T-cell (primary cell): ENCODE results near the gene TCERG1L. TPM values are rescaled to one million over a fixed set of nuclear protein-coding genes. Genes with fewer than 3 reads are reported as not detected.
A peak's percentile ranks its signal among the peaks of the same experiment; 100 is the strongest.

Source experiments
- ATAC-seq, 4 experiments: fragments of 200-7000 bp in 3 of 4; fragments of 150-1000 bp in 1 of 4; cut with Tn5 transposase; replicated peaks in 1 of 4; 1 replicate in 3 of 4; 2 replicates in 1 of 4; pipeline ENCODE4 v1.10.0; 2021; ENCODE audit warnings: moderate library complexity in 3 of 4, mild to moderate bottlenecking in 2 of 4, moderate number of reproducible peaks in 1 of 4
- CTCF ChIA-PET, 2 donors: fragments of 300-600 bp; sonication (Branson Sonifier 250); formaldehyde crosslinking; loops; one replicate each; lab custom pipeline; 2022; ENCODE audit warnings: antibody characterized with exemption in 2 of 2; lab: Charles Lee
- POLR2A ChIA-PET, 2 donors: fragments of 300-600 bp; sonication (Branson Sonifier 250); formaldehyde crosslinking; loops; one replicate each; lab custom pipeline; 2022; ENCODE audit warnings: antibody characterized with exemption in 2 of 2; lab: Charles Lee
- DNase-seq, 35 experiments: peaks; one replicate each; pipeline versions ENCODE4 v3.0.0 to v3.0.0-alpha.2; 2013 to 2023
- H3K27ac ChIP-seq: one replicate; pipeline ENCODE4 v1.5.1; 2013; ENCODE audit warnings: low read length
- H3K27me3 ChIP-seq, 2 experiments: replicated peaks in 1 of 2; 1 replicate in 1 of 2; 2 replicates in 1 of 2; pipeline versions ENCODE4 v1.6.1 to v1.7.0; 2013; ENCODE audit warnings: low read length in 1 of 2, mixed read lengths in 1 of 2; ENCODE audit not compliant: control insufficient read depth in 2 of 2, insufficient read depth in 2 of 2; ENCODE audit errors: extremely low read depth in 1 of 2
- H3K36me3 ChIP-seq, 2 donors: 1 replicate in 1 of 2; 2 replicates in 1 of 2; pipeline versions ENCODE4 v1.6.1 to v1.7.0; 2013; ENCODE audit warnings: low read length in 1 of 2; ENCODE audit not compliant: control insufficient read depth in 2 of 2, insufficient read depth in 1 of 2; ENCODE audit errors: extremely low read depth in 1 of 2
- H3K4me1 ChIP-seq, 2 experiments: 1 replicate in 1 of 2; 2 replicates in 1 of 2; pipeline versions ENCODE4 v1.6.1 to v1.7.0; 2013; ENCODE audit warnings: low read length in 2 of 2, mixed read lengths in 1 of 2; ENCODE audit not compliant: insufficient read depth in 2 of 2, control insufficient read depth in 1 of 2; ENCODE audit errors: extremely low read depth in 1 of 2
- H3K4me3 ChIP-seq, 2 donors: 1 replicate in 1 of 2; 2 replicates in 1 of 2; pipeline versions ENCODE4 v1.5.1 to v1.7.0; 2013; ENCODE audit warnings: mild to moderate bottlenecking in 2 of 2, low read length in 1 of 2, moderate library complexity in 1 of 2; ENCODE audit not compliant: control insufficient read depth in 1 of 2; ENCODE audit errors: extremely low read depth in 1 of 2
- H3K9me3 ChIP-seq: 2 replicates; pipeline ENCODE4 v1.7.0; 2013
- H3K27ac Mint-ChIP-seq, 2 donors: one replicate each; pipeline ENCODE4 v1.8.0; 2020 to 2021; ENCODE audit warnings: mild to moderate bottlenecking in 2 of 2, mixed read lengths in 2 of 2
- H3K27me3 Mint-ChIP-seq, 2 donors: one replicate each; pipeline ENCODE4 v1.8.0; 2021 to 2022; ENCODE audit warnings: mixed read lengths in 2 of 2
- H3K36me3 Mint-ChIP-seq: one replicate; pipeline ENCODE4 v1.8.0; 2021; ENCODE audit warnings: mixed read lengths
- H3K4me1 Mint-ChIP-seq, 3 donors: one replicate each; pipeline ENCODE4 v1.8.0; 2020 to 2022; ENCODE audit warnings: mixed read lengths in 3 of 3, mild to moderate bottlenecking in 1 of 3
- H3K4me3 Mint-ChIP-seq, 3 donors: one replicate each; pipeline ENCODE4 v1.8.0; 2020 to 2022; ENCODE audit warnings: mild to moderate bottlenecking in 3 of 3, mixed read lengths in 3 of 3, moderate library complexity in 3 of 3
- H3K9me3 Mint-ChIP-seq, 3 donors: one replicate each; pipeline ENCODE4 v1.8.0; 2020 to 2022; ENCODE audit warnings: mixed read lengths in 3 of 3
- WGBS: methylation state at CpG from one replicate; pipeline ENCODE4 v1.1.5; 2013; ENCODE audit warnings: missing lambda C conversion rate; ENCODE audit not compliant: insufficient coverage; 5-methylcytosine and 5-hydroxymethylcytosine counted together
- total RNA-seq, 35 experiments: library from RNA in 6 of 35; stranded (reverse) in 6 of 35; fragments of 120-200 nt in 1 of 35; gene quantifications; one replicate each; pipeline versions ENCODE4 v1.2.1 to v1.2.4 and lab custom pipeline; 2013 to 2026

The TCERG1L gene
- total RNA-seq, 5 donors from 2014 or later (not counting 1 experiment from before 2014, with no cell fraction given): 0.13 to 0.29 (median 0.21) TPM; not detected in 1

DNA sequence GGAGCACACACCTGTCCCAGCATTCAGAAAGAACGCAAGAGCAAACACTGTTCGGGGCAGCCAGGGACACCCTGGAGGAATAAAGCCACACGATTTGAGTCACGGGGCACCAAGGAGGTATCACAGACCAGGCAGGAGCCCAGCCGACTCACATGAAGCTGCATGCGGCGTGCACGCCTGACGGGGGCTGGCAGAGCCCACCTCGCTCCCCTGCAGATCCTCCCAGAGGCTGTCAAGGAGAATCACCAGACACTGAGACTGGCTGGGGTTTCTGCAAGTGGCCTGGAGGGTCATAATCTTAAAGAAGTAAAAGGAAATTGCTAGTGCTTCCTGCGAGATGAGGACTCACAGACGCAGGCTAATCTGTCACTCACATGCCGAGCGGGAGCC lies 61.6 kb downstream of the TCERG1L start:
- no peaks in the 10 kb centered on the region for H3K36me3 ChIP-seq
- no peaks in the 10 kb centered on the region for H3K36me3 Mint-ChIP-seq
- no peaks in the 10 kb centered on the region for H3K9me3 ChIP-seq
- 57% methylated on average over 10 of the region's 14 CpGs for WGBS
- H3K4me1 ChIP-seq: no peaks in the 10 kb centered on the region
- H3K27ac Mint-ChIP-seq: no peak overlapping the region
- ChIA-PET POLR2A (no interaction called here), CTCF (no interaction called here)
- no peaks in the 10 kb centered on the region for H3K4me1 Mint-ChIP-seq
- no peak overlapping the region for H3K4me3 Mint-ChIP-seq
- DNase-seq (no peak), ATAC-seq (no peak)
- H3K4me3 ChIP-seq: no peak overlapping the region
- no peaks in the 10 kb centered on the region for H3K9me3 Mint-ChIP-seq
- H3K27ac ChIP-seq: no peak overlapping the region
- H3K27me3 ChIP-seq: peaks cover 0 to 3% of the 10 kb centered on the region in 2 experiments
- H3K27me3 Mint-ChIP-seq: peaks cover 5 to 8% of the 10 kb centered on the region in 2 donors

DNA sequence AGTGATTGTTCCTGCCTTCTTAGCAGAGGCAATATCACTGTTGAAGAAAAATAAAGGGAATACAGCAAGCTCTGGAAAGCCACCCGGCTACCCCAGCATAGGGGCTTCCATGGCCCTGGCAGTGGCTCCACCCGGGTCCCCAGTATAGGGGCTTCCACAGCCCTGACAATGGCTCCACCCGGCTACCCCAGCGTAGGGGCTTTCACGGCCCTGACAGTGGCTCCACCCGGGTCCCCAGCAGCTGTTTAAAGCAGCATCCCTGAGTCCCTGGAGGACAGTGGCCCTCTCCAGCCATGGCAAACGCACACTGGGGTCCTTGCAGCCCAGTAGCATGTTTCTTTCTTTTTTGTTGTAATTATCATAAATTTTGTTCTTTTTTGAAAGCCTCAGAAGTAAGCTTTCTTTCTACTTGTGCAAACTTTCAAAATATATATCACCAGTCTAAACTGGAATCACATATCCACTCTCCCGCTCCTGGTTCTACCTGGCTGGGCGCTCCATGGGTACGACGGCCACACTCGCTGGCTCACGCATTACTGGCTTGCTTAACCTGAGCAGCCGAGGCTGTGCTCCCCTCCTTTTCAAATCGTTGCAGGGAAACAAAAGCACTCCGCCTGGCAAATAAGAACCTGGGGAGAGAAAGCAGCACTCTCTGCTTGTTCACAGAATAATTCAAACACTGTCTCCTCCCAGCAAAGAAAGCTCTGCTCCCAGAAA lies 62.1 kb downstream of the TCERG1L start:
- Mint-ChIP-seq H3K4me1 (no peaks in the 10 kb centered on the region), H3K9me3 (no peaks in the 10 kb centered on the region), H3K36me3 (no peaks in the 10 kb centered on the region), H3K4me3 (no peak overlapping the region), H3K27ac (no peak overlapping the region), H3K27me3 (peaks cover 5 to 8% of the 10 kb centered on the region in 2 donors)
- 92% methylated on average over 6 of the region's 16 CpGs for WGBS
- POLR2A ChIA-PET: no interaction called here
- H3K4me1 ChIP-seq: no peaks in the 10 kb centered on the region
- no peak overlapping the region for H3K4me3 ChIP-seq
- peaks cover 0 to 3% of the 10 kb centered on the region in 2 experiments for H3K27me3 ChIP-seq
- no peaks in the 10 kb centered on the region for H3K9me3 ChIP-seq
- DNase-seq (no peak), ATAC-seq (no peak)
- H3K27ac ChIP-seq: no peak overlapping the region
- CTCF ChIA-PET: no interaction called here
- no peaks in the 10 kb centered on the region for H3K36me3 ChIP-seq

DNA sequence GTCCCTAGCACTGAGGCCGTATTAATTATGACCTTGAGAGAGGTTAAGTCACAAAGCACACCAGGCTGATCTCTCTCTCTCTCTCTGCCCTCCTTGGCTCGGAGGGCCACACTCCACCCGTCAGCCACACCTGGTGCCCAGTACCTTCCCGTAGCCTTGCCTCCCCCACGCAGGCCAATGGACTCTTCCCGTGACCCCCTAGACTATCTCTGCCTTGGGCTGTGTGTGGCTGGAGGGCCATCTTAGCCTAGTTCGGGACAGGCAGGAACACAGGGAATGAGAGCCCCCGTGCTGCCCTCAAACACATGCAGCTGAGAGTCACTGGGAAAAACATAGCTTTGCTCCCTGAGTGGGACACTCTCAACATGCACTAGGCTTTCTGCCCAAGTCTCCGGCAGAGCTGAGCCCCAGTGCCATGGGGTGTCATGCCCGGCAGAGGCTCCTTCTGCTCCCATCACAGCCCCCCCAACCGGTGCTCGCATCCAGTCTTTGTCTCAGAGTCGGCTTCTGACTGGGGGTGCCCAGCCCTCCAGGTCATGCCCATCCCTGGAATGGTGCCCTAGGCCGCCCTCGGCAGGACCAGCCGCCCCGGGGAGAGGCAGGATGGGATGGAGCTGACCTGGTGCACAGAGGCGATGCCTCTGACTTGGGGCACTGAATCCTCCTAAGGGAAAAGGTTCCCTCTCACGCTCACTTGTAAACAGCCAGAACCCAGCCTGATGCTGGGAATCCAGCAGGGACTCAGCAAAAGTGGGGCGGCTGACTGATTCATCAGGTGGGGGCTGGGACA lies 63.0 kb downstream of the TCERG1L start:
- H3K27me3 ChIP-seq: peaks cover 0 to 3% of the 10 kb centered on the region in 2 experiments
- no peak overlapping the region for H3K27ac ChIP-seq
- Mint-ChIP-seq H3K36me3 (no peaks in the 10 kb centered on the region), H3K27me3 (peaks cover 8% of the 10 kb centered on the region in 2 donors), H3K4me1 (no peaks in the 10 kb centered on the region), H3K27ac (no peak overlapping the region), H3K9me3 (no peaks in the 10 kb centered on the region), H3K4me3 (no peak overlapping the region)
- 90% methylated on average over 11 of the region's 20 CpGs for WGBS
- ChIA-PET CTCF (no interaction called here), POLR2A (no interaction called here)
- H3K4me1 ChIP-seq: no peaks in the 10 kb centered on the region
- H3K4me3 ChIP-seq: no peak overlapping the region
- DNase-seq (no peak), ATAC-seq (no peak)
- no peaks in the 10 kb centered on the region for H3K36me3 ChIP-seq
- H3K9me3 ChIP-seq: no peaks in the 10 kb centered on the region

DNA sequence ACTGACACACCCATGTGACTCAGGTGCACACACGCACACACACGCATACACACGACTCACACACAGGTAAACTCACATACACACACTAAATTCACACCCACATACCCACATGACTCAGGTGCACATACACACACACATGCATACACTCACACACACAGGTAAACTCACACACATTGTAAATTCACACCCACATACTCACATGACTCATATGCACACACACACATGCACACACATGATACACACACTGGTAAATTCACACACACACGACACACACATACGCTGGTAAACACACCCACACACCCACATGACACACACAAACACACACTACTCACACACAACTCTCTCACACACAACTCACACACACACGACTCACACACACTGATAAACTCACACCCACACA lies 63.6 kb downstream of the TCERG1L start:
- Mint-ChIP-seq H3K4me1 (no peaks in the 10 kb centered on the region), H3K4me3 (no peak overlapping the region), H3K36me3 (no peaks in the 10 kb centered on the region), H3K27ac (no peak overlapping the region), H3K9me3 (no peaks in the 10 kb centered on the region), H3K27me3 (peaks cover 7 to 8% of the 10 kb centered on the region in 2 donors)
- DNase-seq: no peak
- Histone ChIP-seq H3K4me1 (no peaks in the 10 kb centered on the region), H3K27me3 (peaks cover 0 to 3% of the 10 kb centered on the region in 2 experiments), H3K9me3 (no peaks in the 10 kb centered on the region), H3K27ac (no peak overlapping the region), H3K4me3 (no peak overlapping the region), H3K36me3 (no peaks in the 10 kb centered on the region)
- no peak for ATAC-seq
- ChIA-PET POLR2A (no interaction called here), CTCF (no interaction called here)
- WGBS: 84% methylated on average over 6 of the region's 6 CpGs

DNA sequence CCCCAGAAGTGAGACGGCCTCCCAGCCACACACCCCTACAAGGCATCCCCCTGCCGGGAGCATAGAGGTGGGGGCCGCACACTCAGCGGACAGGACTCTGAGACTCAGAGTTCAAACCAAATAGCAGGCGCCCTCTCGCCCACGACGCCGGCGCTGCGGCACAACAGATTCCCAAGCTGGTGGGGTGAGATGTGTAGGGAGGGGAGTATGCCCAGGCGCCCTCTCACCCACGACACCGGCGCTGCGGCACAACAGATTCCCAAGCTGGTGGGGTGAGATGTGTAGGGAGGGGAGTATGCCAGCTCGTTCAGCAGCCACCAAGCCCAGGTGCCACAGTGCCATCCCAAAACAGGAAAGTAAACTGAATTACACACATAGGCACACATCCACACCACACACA lies 64.7 kb downstream of the TCERG1L start:
- Mint-ChIP-seq H3K27ac (no peak overlapping the region), H3K36me3 (no peaks in the 10 kb centered on the region), H3K4me3 (no peak overlapping the region), H3K9me3 (no peaks in the 10 kb centered on the region), H3K4me1 (no peaks in the 10 kb centered on the region), H3K27me3 (peaks cover 4 to 6% of the 10 kb centered on the region in 2 donors)
- H3K27me3 ChIP-seq: peaks cover 0 to 3% of the 10 kb centered on the region in 2 experiments
- DNase-seq (no peak), ATAC-seq (no peak)
- ChIA-PET CTCF (no interaction called here), POLR2A (no interaction called here)
- no peak overlapping the region for H3K27ac ChIP-seq
- H3K9me3 ChIP-seq: no peaks in the 10 kb centered on the region
- H3K4me3 ChIP-seq: no peak overlapping the region
- H3K36me3 ChIP-seq: no peaks in the 10 kb centered on the region
- no CpG with 5 or more reads among the region's 17 CpGs for WGBS
- H3K4me1 ChIP-seq: no peaks in the 10 kb centered on the region

DNA sequence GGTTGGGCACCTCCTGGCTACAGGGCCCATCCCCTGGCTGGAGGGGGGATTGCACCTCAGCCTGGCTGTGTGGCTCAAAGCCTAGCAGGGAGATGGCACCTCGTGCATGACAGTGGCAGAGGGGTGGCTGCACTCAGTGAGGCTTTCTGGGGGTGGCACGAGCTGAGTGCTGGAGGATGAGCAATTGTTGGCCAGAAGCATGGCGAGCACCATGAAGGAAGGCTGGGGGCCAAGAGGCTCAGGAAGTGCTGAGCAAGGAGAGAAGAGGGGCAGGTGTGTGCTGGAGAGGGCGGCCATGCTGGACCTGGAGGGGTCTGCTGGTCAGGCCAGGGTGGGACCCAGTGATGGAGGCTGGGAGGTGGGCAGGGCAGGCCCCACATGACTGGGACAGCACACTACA lies 65.4 kb downstream of the TCERG1L start:
- Mint-ChIP-seq H3K36me3 (no peaks in the 10 kb centered on the region), H3K27me3 (peaks cover 0 to 2% of the 10 kb centered on the region in 2 donors), H3K9me3 (no peaks in the 10 kb centered on the region), H3K4me1 (no peaks in the 10 kb centered on the region), H3K4me3 (no peak overlapping the region), H3K27ac (no peak overlapping the region)
- Histone ChIP-seq H3K4me3 (no peak overlapping the region), H3K36me3 (no peaks in the 10 kb centered on the region), H3K4me1 (no peaks in the 10 kb centered on the region), H3K9me3 (no peaks in the 10 kb centered on the region), H3K27me3 (peaks cover 0 to 3% of the 10 kb centered on the region in 2 experiments), H3K27ac (no peak overlapping the region)
- ATAC-seq: peak in 1 of 4 experiments; percentile 12
- 58% methylated on average over 3 of the region's 4 CpGs for WGBS
- DNase-seq: no peak
- ChIA-PET CTCF (no interaction called here), POLR2A (no interaction called here)
